Measurements from ENCODE around the gene RIMBP2.

Gene RIMBP2

DNA sequence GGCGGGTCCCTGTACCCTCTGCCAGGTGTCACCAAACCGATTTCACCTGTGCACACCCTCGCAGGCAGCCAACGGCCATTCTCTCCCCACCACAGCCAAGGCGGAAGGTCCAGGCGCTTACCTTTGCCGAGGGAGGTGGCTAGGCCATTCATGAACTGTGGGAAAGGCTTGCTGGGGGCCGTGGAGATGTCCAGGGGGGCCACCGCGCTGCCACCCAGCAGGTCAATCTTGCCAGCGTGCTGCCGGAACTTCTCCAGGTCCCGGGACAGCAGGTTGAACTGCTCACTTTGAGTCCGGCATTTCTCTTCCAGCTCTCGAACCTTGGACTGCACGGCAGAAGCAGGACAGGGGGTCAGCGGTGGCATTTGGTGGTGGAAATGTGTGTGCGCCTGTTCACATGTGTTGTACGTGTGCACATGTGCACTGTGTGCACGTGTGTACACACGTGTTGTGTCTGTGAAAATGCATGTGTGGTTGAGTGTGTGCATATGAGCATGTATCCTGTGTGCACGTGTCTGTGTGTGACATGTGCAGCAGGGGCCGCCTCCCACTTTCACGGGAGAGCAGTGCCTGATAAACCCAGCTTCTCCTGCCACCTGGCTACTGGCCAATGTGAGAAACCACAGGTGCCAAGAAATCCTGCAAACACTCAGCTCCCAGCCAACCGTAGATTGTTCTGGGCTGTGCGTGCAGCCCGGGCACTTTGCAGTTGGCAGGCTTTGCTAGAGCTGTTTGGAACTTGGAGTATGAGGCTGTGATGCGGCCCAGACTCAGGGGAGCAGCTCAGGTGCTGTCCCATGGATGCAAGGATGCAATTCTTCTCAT is 259.5 kb downstream of the RIMBP2 start:
- DNase-seq = peak; percentile 3

DNA sequence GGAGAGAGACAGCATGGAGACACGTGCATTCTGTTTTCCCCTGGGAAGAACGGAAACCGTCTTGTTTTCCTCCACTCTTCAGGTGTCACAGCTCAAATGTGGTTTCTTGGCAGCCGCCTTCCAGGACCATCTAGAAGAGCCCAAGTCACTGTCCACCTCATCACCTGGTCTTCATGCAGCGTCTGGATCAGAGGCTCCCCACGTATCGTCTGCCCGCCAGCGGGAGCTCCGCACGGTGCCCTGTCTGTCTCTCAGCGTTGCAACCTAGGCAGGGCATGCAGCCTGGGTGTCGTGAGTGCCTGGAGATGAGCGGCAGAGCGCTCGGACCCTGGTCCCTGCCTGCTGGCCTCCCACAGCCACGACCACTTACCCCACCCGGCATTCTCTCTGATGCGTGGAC is 260.9 kb downstream of the RIMBP2 start:
- DNase-seq = no peak

DNA sequence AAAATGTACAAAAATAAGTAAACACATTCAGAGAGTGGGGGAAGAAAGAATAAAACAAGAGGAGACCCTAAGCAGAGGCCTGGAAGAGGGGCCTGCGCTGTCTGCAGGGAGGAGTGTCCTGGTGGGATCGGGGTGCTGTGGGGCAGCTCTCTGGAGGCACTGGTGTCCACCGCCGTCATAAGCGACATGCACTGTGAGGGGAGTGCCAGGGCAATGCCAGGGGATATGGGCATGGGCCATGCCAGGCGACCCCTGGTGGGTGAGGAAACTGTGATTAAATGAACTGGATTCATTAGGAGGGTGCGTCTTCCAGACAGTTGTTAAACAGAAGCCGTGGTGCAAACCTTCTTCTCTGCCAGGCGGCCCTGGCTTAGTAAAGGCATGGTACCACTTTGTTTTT is 261.8 kb downstream of the RIMBP2 start:
- no peak for DNase-seq

DNA sequence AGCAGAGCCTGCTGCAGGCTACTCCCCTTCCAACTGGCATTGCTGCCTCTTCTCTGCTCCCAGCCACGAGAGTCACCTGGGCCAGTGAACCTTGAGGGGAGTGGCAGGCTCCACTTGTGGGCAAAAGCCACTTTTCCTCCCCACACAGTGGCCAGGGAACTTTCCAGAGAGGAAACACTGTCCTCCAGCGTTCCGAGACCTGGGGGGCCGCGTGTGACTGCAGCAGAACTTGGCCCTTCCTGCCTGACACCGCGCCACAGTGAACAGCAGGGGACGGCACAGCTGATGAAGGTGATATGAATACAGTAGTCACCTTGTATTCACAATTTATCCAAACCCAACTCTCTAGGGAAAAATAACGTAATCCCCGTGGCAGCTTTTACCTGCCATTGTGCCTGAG is 263.6 kb downstream of the RIMBP2 start:
- DNase-seq = no peak

DNA sequence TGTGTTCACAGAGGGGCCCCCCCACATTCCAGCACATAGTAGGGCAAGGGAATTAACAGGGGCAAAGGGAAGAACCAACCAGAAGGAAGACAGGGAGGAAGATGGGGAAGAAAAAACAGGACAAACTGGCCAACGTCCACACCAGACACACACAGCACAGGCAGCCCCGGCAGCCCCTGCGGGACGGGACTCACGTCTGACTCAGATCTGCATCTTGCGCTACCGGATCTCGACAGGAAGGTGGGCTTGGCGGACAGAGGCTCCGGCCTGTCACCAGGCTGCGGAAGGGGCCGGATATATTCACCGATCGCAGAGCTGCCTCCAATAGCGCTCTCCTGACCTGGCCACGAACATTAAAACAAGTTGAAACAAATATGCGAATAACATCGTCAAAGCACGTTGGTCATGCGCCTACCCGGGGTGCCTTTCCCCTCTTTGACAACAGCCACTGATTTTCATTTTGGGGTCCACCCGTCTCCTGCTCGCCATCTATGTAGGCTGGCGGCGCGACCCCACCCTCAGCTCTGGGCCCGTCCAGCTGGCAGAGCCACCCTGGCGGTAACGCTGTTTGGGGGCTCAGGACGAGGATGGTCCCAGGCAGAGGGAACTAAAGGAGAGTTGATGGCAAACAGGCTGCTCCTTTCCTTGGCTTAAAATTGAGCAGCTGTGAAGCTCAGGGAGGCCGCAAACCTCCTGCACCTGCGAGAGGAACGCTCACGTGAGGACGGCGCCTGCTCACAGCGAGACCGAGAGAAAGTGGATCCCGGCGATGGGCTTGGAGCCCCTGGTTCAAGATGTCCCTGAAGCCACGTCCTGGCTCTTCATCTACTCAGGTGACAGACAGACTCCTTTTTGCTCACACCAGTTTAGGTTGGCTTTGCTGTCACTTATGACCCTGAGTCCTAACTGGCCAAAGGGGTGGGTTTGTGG is 264.8 kb downstream of the RIMBP2 start:
- no peak for DNase-seq

DNA sequence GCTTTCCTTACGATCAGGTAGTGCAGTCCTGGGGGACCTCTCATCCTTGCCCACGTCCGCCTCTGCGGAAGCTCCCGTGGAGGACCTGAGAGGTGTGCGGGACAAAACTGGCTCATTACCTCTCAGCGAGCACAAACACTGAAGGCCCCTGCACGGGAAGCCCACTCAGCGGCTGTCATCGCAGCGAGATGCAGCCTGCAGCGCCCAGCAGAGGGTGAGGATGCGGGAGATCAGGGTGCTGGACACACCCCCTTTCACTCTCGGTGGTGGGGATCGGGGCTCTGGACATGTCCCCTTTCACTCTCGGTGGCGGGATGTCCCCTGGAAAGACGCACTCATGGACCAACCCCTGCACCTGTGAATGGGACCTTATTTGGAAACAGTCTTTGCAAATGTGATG is 266.8 kb downstream of the RIMBP2 start:
- no peak for DNase-seq

DNA sequence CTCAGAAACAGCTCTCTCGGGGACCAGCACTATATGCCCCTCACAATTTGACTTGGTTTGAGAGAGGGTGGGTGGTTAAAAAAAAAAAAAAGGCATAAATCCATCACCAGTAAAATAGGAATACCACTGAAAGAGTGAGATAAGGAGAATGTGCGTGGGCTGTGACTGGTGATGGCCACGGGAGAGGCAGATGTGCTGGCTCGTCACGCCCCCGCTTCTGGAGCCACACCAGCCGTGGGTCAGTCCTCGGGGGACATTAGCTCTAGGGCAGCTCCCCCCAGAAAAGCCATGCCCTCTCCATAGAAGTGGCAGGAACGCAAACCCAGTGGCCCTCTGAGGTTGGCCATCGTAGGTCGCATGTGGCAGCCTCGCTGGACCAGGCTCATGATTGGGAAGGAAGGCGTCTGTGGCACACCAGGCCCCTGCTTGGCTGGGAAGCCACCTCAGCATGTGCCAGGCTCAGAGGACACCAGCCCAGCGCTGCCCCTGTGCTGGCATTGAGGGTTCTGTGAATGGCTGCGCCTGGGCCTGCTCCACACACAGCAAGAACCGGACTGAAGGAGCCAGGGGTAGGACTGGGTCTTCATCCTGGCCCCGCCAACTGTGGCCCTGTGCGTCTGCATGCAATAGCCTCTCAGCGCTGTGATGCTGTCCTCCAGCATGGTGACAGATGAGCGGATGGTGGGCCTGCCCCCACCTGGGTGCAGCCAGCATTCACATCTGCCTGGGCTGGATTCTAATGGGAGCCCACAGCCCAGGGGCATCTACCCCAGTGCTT is 267.9 kb downstream of the RIMBP2 start:
- DNase-seq = no peak

DNA sequence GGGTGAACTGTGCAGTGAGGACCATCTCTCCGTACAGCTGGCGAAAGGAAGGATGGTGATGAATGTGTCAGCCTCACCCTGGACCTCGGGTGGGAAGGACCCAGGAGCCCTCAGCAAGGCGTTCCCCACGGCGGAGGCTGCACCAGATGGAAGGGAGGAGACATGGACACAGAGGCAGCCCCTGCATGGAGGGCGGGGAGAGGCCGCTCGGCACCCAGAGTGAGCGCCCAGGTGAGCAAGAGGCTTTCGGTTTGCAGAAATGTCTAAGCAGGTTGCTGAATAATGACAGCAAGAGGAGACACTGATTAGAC is 268.5 kb downstream of the RIMBP2 start:
- no peak for DNase-seq

DNA sequence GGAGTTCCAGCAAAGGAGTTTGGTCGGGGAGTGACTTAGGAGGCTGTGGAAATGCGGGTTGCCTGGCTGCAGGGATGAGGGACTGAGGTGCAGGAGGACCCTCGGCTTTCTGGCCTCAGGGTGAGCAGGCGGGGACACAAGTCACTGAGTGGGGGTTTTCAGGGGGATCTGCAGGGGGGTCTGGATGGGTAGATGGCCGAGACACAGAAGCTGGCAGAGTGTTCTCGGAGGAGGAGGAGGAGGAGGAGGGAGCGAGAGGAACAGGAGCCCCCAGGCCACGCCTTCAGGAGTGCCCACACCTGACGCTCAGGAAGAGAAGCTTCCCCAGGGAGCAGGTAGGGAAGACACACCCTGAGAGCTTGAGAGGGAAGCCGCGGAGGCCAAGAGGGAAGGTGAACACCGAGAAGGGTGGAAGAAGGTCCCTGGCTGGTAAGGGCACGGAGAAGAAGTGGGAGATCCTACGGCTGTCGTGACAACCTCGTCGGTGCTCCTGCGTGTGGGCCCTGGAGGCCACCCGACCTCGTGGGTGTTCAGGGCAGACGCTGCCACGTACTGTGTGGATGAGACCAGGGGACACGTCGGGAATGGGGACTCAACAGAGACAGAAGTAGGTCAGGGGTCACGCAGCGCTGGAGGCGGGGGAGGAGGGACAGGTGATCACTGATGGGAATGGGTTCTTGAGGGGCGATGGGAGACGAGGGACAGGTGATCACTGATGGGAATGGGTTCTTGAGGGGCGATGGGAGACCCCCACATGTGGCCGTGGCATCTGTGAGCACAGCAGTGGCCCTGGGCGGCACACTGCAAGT is 269.0 kb downstream of the RIMBP2 start:
- DNase-seq = no peak

DNA sequence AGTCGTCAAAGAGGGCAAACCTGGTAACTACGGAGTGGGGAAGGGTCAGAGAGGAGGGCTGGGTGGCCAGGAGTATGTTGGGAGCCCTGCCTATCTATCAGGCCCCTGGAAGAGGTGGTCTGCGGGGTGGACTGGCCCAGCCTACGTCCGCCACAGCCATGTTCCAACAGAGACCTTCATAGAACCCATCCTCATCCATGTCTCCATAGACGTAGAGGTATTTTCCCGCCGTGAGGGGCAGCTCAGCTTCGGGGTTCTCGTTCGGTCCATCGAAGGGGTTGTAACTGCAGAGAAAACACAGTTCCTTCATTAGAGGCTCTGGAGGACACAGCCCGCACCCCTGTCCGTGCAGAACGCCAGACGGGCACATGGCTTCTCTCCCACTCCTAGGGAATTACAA is 271.1 kb downstream of the RIMBP2 start:
- DNase-seq = no peak

DNA sequence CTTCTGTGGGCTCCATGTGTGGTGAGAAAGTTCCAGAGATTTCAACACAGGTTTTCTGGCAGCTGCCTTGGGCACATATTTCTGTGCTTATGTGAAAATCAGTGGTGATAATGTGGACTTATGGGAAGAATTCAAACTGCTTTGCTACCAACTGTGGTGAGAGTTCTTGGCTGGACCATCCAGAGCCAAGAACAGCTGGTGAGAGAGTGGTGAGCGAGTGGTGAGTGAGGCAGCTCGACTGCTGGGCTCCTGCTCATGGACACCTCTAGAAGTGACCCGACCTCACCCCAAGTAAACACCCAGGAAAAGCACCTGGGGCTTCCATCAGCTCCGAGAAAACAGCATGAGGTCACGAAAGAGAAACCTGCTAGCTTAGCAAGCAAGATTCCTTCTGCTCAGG is 272.0 kb downstream of the RIMBP2 start:
- DNase-seq = no peak

DNA sequence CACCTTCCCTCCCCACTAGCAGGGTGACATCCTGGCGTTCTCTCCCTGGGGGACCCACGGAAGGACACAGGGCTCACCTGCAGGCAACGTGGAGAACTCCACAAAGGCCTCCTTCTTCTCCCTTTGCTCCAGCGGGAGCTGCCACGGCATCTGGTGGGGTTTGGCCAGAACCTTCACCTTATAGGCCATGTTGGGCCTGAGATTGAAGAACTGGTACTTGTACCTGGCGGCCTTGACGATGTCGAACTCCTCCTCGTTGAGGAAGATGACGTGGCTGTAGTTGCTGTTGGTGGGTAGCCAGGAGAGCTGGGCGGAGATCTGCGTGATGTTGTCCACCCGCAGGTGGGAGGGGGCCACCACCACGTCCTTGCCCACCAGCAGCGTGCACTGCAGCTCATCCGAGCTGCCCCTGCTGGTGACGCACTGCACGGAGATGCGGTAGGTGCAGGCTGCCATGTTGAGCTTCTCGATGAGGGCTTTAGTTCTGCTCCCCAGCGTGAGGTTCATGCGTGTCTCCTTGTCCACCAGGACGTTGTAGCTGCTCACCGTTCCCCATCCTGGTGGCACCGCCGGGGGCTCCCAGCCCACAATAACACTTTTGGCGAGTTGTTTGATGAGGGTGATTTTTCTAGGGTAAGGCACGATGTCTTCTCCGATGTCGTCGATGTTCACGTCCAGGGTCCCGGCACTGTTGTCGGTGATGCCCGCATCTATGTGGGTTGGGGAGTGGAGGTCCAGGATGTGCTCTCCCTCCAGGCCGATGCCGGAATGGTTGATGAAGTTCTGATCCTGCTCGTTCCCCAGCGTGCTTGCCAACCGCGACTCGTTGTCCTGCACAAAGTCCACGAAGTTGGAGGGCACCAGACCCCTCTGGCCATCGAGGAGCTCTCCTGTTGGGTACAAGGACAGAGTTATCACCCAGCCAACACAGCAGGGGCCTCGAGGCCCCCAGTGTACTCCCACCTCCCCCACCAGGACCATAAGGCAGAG is 274.0 kb downstream of the RIMBP2 start:
- no peak for DNase-seq

DNA sequence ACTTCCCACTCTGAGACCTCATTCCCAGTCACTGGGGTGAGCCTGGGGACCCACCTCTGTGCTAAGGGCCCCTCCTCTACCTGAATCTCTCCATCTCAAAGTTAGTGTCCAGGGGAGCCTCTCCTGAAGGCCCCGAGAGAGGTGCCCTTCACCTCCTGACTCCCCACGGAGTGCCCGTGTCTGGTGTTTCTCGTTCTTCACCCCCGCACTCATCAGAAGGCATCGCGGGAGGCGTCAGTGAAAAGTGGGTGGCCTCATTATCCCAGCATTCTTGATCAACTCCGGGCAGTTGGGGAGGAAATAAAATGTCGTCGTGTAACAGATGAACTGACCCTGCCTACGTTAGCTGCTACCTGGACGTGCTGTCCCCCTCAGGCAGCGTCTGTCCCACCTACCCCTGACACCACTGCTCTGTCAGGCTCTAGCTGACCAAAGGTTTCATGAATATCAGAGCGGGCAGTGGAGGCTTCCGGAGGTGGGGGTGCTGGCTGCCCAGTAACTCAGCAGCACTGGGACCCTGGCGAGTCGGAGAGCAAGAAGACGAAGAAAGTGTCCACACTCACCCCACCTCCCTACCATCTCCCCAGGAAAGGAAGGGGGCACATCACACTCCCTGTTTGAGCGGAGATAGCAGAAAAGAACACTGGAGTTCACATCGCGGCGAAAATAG is 275.6 kb downstream of the RIMBP2 start:
- DNase-seq = no peak

DNA sequence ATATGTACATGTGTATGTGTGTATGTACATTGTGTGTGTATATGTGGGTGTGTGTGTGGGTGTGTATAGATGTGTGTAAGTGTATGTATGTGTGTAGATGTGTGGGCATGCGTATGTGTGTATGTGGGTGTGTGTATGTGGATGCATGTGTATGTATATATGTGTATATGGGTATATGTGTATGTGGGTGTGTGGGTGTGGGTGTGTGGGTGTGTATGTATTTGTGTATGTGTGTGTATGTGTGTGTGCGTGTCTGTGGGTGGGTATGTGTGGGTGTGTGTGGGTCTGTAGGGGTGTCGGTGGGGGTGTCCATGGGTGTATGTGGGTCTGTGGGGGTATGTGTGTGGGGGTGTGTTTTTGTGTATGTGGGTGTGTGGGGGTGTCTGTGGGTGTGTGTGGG is 276.8 kb downstream of the RIMBP2 start:
- DNase-seq = no peak

DNA sequence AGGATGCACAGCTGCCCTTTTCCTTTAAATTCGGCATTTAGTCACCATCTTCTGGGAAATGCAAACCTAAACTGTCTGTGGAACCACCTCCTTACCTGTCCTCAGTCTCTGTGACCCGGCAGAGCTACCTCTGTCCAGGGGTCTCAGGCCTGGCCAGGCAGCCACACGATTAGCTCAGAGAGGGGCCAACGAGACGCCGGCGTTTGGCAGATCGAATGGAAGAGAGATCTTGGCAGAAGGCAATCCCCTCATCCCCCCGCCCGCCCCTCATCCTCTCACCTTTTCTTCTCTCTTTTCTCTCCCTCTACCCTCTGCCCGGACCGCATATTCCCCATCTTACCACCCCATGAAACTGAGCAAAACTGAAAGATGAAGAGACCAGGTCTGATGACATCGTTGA is 277.4 kb downstream of the RIMBP2 start:
- no peak for DNase-seq

DNA sequence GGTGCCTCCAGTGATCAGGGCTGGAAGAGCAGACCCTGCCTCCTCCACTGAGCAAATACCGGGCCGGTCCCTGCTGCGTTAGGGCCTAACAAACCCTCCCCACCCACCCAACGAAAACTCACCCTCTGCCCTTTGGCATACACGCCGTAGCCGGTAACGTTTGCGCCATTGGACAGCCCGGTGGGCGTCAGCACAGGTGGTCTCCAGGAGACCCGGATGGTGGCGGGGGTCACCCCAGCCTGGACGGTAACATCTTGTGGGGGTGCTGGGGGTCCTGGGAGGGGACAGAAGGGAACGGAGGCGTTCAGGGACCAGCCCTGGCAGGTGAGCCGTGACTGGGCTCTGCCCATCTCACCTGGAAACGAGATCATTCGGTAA is 277.9 kb downstream of the RIMBP2 start:
- no peak for DNase-seq

DNA sequence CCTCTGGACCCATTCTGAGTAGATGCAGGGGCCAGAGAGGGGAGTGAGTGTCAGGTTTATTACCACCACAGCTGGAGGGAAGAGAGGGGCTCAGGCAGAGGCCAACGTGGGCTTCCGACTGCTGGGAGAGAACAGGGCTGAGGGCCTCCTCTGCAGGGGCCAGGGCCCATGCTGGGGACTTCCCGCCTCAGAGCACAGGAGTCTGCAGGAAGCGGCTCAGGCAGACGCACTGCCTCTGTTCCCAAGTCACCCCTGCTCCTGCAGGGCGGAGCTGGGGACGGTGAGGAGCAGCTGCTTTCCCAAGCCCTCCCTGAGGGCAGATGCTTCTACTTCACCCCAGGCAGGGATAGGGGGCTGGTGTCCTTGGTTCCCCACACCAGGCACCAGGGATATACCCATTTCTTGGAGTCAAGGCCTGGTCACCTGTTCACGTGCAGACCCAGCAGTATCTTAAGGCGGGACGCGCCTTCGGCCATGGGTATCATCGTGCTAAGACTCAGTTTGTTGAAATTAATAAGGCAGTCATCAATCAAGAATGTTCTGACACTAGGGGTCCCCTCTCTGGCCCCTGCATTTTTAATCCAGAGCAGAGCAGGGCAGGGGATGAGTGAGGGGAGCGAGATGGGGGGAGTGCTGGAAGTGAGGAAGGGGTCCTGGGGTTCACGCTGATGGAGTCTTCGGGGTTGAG is 278.4 kb downstream of the RIMBP2 start:
- no peak for DNase-seq

DNA sequence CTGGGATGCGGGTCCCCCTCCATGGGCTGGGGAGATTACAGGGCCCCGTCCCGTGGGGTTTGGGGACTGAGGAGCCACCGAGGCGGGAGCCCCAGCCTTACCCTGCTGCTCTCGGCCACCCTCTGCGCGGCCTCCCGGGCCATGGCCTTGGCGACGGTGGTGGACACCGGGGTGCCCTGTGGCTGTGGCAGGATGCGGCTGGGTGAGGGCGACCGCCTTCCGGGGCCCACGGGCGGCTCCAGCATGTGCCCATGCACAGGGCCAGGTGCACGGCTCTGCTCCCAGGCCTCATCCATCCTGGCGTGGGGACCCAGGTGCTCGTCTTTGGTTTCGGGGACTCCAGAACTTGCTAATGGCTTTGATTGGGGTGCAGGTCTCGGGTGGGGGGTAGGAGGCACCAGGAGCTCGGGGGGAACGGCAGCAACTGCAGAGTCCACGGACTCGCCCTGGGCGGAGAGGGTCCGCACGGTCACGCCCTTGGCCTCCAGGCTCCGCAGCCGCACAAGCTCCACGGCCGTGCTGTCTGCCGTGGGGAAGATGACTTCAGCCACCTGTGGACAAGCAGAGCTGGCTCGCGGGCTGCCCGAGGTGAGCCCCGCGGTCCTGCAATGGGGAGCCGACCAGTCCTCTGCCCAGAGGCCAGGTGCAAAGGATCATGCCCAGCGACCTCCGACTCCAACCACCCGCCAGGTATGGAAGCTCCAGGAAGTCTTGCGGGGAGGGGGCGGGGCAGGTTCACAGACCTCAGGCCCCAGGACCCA is 279.2 kb downstream of the RIMBP2 start:
- DNase-seq = no peak

DNA sequence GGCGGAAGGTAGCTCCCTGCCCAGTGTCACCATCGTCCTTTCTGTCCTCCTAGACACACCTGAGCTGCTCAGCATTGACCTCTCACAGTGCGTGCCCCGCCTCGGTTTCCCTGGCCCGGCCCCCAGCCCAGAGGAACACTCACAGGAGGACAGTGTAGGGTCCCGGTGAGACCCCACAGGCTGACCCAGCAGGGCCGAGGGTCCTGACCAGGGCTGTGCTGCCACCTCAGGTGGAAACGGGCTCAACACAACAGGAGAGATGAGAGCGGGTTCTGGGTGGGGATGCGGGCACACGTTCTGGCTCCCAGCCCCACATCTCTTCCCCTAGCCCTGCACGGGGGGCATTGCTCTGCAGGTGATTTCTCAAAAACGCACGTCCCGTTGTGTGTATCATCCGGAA is 280.3 kb downstream of the RIMBP2 start:
- DNase-seq = no peak
